ENCODE measurements around the gene FOXB2.
A peak's percentile ranks its signal among the peaks of the same experiment; 100 is the strongest.
"Not testable (repeated sequence)": the region's sequence is repeated elsewhere in the genome, so short reads cannot be mapped to it uniquely, and the experiment has no call there.

FOXB2 gene

GRCh38 chr9:77019236-77019925 lies at the start of gene FOXB2:
Gene FOXB2, plus strand, starts transcription at chr9:77019655. Its CDS starts 0 bp downstream, at chr9:77019655.
- DNase-seq (ENCODE audit: extremely low read depth in 1 of 2, low read depth in 1 of 2): no peak

DNA sequence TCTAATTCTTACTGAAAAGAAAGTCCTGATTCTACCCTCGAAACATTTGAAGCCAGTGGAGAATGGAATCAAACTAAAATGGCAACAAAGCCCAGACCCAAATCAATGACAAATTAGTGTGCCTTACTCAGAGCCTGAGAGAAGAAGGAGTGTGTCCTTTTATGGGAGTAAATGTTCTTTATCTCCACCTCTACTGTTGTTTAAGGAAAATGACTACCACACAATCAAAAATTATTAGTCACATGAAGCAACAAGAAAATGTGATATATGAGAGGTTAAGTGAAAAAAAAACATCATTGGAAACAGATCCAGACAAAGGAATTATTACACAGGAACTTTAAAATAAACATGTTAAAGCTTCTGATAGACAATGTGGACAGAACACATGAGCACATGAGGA lies 49.7 kb upstream of the FOXB2 start:
- no peak for DNase-seq (ENCODE audit: extremely low read depth in 1 of 2, low read depth in 1 of 2)

- not testable (repeated sequence) for DNase-seq (ENCODE audit: extremely low read depth in 1 of 2, low read depth in 1 of 2)
These were observed 40.6 kb upstream of the FOXB2 start for GRCh38 chr9:76978831-76979230.

GRCh38 chr9:76980566-76980965 lies 38.9 kb upstream of the FOXB2 start:
- no peak for DNase-seq (ENCODE audit: extremely low read depth in 1 of 2, low read depth in 1 of 2)

- no peak for DNase-seq (ENCODE audit: extremely low read depth in 1 of 2, low read depth in 1 of 2)
These were observed 35.0 kb upstream of the FOXB2 start for GRCh38 chr9:76984486-76984885.

- DNase-seq (ENCODE audit: extremely low read depth in 1 of 2, low read depth in 1 of 2): no peak
These were observed 33.9 kb upstream of the FOXB2 start for GRCh38 chr9:76985581-76985980.

GRCh38 chr9:76987594-76988200 lies 31.8 kb upstream of the FOXB2 start:
- no peak for DNase-seq (ENCODE audit: extremely low read depth in 1 of 2, low read depth in 1 of 2)

DNA sequence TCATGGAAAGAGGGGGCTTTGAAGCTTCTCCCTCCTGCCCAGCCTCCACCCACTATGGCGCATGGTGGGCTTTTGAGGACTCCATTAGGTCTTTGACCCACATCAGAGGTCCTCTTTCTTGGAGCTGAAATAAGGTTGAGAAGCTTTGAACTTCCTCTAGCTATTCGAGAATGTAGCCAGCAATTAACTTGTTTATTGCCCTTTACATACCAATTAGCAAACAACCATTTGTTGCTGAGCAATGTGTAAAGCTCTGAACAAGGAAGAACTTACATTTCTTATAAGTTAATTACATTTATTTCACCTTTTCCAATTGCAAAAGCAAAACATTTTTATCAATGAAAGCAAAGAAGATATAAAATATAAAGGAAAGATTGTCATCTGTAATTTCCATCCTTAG lies 30.5 kb upstream of the FOXB2 start:
- no peak for DNase-seq (ENCODE audit: extremely low read depth in 1 of 2, low read depth in 1 of 2)

DNA sequence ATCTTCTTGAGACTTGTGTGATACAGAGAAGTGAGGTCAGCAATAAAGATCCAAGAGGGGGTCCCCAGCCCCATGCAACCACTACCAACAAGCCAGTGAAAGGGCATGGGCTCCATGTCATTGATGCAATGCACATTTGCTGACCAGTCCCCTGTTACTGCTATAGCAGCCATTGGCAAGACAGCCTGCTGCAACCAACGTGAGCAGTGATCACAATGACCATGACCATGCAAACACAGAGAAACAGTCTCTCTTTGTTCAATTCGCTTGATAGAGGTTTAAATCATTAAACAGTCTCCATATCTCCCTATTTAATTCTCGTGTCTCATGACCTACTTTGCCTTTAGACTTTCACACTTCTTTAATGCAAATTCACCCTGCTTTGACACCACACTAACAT lies 30.0 kb upstream of the FOXB2 start:
- no peak for DNase-seq (ENCODE audit: extremely low read depth in 1 of 2, low read depth in 1 of 2)

DNA sequence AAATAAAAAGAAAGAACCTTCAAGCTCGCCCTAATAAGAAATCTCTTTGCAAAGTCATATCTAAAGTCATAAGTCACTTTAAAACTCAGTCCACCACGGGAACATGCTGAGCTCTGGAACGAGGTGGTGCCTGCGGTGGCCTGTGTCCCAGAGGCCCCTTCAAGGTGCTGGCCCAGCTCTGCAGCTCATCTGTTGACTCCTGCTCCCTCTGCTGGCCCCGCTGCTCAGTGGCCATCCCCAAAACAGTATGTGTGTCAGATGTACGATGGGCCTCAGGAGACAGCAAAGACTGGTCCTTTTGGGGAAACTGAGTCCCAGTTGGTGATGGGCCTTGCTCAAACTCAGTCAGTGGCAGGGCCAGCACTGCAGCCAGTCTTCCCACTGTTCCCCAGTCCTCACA lies 22.8 kb upstream of the FOXB2 start:
- DNase-seq (ENCODE audit: extremely low read depth in 1 of 2, low read depth in 1 of 2): no peak

- no peak for DNase-seq (ENCODE audit: extremely low read depth in 1 of 2, low read depth in 1 of 2)
These were observed 20.2 kb upstream of the FOXB2 start for GRCh38 chr9:76999261-76999660.

GRCh38 chr9:77000330-77000729 lies 19.1 kb upstream of the FOXB2 start:
- DNase-seq (ENCODE audit: extremely low read depth in 1 of 2, low read depth in 1 of 2): no peak

GRCh38 chr9:77003366-77003765 lies 16.1 kb upstream of the FOXB2 start:
- no peak for DNase-seq (ENCODE audit: extremely low read depth in 1 of 2, low read depth in 1 of 2)

- no peak for DNase-seq (ENCODE audit: extremely low read depth in 1 of 2, low read depth in 1 of 2)
These were observed 14.2 kb upstream of the FOXB2 start for GRCh38 chr9:77005216-77005615.

GRCh38 chr9:77010527-77010926 lies 8.9 kb upstream of the FOXB2 start:
- no peak for DNase-seq (ENCODE audit: extremely low read depth in 1 of 2, low read depth in 1 of 2)

- DNase-seq (ENCODE audit: extremely low read depth in 1 of 2, low read depth in 1 of 2): peak in 1 of 2 donors; percentile 39
These were observed 7.3 kb upstream of the FOXB2 start for GRCh38 chr9:77011973-77012821.

- no peak for DNase-seq (ENCODE audit: extremely low read depth in 1 of 2, low read depth in 1 of 2)
These were observed 6.1 kb upstream of the FOXB2 start for GRCh38 chr9:77013206-77013931.

- DNase-seq (ENCODE audit: extremely low read depth in 1 of 2, low read depth in 1 of 2): no peak
These were observed 5.4 kb upstream of the FOXB2 start for GRCh38 chr9:77013932-77014596.

DNA sequence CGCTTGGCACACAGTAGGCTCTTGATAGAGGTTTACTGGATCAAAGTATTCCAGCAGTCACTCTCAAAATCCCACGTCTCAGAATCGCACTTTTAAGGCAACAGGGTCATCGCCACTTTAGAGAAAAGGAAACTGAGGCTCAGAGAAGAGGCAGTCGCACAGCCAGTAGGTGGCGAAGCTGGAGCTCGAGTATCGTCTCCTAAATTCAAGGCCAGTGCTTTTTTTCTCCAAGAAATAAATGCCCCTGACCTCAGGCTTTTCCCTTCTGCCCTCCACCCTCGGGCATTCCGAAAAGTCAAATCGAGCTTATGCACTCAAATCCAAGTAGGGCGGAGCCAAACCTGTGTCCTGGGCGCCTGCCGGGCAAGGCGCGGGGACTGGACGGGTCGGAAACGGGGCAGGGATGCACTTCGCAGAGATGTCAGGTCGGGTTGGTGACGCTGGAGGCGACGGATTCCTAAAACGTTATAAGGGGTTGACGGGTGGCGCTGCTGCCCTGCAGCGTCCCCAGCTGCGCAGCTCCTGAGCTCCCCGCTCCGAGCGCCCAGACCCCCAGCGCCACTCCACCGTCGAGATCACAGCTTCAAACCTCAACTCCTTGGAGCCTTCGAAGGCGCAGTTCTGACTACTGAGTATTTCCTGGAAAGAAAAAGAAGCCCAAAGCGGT lies 4.7 kb upstream of the FOXB2 start:
- no peak for DNase-seq (ENCODE audit: extremely low read depth in 1 of 2, low read depth in 1 of 2)

All from activated CD8-positive, alpha-beta memory T cell treated with anti-CD3 and anti-CD28 coated beads for 1 hour (primary cell).